OCI-LY3 (cell line): ENCODE measurements around the gene THSD7B.

Experiments used
- EZH2phosphoT487 ChIP-seq: fragments of 200-600 bp; shearing (Covaris generic); IDR thresholded peaks from 2 replicates; pipeline ENCODE4 v1.6.1; 2018; ENCODE audit warnings: antibody characterized with exemption, mixed run types, low read depth
- TF ChIP-seq, protein P1 (sequence below): fragments of 200-600, 300-600 bp; sonication (generic); IDR thresholded peaks from 2 replicates; pipeline ENCODE4 v1.5.1; 2014; ENCODE audit warnings: antibody characterized with exemption, low read length, low read depth

DNA sequence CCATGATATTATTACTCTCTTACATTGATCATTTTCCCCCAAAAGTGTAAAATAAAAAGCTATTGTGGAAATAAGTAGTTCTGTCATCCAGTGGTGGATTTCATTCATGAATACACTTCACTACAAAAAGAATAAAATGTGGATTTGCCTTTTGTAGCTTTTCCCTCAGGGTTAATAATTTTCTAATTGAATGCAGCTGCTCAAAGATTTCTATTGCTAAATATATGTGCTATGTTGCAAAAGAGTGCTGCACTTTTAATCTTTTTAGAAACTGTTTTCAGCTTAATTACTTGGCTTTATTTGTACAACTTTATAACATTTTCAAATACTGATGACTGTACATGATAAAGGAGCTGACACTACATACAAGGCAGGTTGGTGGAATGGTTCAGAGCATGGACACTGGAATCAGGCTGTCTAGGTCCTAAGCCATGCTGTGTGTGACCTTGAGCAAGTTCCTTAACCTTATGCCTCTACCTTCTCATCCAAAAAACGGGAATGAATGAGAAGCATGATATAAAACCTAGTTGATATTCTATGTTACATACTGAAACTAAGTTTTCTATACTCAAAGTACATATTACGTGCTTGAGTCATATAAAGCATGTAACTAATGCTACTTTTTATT, 128.8 kb downstream of the THSD7B start:
- TF ChIP-seq, protein P1, sequence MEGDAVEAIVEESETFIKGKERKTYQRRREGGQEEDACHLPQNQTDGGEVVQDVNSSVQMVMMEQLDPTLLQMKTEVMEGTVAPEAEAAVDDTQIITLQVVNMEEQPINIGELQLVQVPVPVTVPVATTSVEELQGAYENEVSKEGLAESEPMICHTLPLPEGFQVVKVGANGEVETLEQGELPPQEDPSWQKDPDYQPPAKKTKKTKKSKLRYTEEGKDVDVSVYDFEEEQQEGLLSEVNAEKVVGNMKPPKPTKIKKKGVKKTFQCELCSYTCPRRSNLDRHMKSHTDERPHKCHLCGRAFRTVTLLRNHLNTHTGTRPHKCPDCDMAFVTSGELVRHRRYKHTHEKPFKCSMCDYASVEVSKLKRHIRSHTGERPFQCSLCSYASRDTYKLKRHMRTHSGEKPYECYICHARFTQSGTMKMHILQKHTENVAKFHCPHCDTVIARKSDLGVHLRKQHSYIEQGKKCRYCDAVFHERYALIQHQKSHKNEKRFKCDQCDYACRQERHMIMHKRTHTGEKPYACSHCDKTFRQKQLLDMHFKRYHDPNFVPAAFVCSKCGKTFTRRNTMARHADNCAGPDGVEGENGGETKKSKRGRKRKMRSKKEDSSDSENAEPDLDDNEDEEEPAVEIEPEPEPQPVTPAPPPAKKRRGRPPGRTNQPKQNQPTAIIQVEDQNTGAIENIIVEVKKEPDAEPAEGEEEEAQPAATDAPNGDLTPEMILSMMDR: no peak
- TF ChIP-seq EZH2phosphoT487: no peak
